NCI-H128 (cell line): Measurements from ENCODE around the gene HAS3.
"Not testable (repeated sequence)": the region's sequence is repeated elsewhere in the genome, so short reads cannot be mapped to it uniquely, and the experiment has no call there.

Experiments
- DNase-seq: peaks from one replicate; lab custom pipeline; 2025; ENCODE audit not compliant: unreplicated experiment; lab: John Stamatoyannopoulos, UW

The HAS3 gene, protein sequence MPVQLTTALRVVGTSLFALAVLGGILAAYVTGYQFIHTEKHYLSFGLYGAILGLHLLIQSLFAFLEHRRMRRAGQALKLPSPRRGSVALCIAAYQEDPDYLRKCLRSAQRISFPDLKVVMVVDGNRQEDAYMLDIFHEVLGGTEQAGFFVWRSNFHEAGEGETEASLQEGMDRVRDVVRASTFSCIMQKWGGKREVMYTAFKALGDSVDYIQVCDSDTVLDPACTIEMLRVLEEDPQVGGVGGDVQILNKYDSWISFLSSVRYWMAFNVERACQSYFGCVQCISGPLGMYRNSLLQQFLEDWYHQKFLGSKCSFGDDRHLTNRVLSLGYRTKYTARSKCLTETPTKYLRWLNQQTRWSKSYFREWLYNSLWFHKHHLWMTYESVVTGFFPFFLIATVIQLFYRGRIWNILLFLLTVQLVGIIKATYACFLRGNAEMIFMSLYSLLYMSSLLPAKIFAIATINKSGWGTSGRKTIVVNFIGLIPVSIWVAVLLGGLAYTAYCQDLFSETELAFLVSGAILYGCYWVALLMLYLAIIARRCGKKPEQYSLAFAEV

GRCh38 chr16:69105501-69106361, at the start of gene HAS3:
TSS of gene HAS3 (plus strand) at chr16:69105653. CDS start at chr16:69109396, 3,743 bp downstream.
- DNase-seq: no peak

DNA sequence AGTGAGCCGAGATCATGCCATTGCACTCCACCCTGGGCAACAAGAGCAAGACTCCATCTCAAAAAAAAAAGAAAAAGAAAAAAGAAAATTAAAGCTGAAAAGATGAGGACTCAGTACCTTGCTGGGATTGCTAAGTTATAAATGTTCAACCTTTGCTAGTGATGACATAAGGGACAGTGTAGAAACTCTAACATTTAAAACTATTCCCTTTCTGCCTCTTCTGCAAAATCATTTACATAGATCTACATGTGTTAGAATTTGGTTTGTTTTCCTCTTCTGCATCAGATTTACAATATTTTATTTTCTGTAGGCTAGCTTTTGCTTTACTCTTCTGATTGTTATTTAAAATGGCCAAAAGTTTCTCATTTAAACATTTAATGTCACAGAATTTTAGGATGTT, 49.5 kb upstream of the HAS3 start:
- no peak for DNase-seq

DNA sequence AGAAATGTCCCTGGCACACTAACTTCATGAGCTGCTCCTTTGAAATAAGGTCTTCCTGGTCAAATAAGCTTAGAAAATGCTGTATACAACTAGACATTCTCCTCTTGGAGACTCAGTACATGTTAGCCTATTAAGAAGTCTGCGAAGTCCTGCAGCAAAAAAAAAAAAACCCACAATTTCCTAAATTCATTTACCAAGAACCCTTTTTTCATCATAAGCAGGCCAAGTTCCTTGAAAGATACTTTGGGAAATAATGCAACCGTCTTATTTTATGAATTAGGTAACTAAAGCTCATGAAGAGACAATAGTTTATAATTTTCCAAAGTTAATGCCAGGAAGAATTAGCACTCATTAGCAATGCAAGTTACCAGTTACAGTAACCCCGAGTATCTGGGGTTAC, 49.0 kb upstream of the HAS3 start:
- no peak for DNase-seq

DNA sequence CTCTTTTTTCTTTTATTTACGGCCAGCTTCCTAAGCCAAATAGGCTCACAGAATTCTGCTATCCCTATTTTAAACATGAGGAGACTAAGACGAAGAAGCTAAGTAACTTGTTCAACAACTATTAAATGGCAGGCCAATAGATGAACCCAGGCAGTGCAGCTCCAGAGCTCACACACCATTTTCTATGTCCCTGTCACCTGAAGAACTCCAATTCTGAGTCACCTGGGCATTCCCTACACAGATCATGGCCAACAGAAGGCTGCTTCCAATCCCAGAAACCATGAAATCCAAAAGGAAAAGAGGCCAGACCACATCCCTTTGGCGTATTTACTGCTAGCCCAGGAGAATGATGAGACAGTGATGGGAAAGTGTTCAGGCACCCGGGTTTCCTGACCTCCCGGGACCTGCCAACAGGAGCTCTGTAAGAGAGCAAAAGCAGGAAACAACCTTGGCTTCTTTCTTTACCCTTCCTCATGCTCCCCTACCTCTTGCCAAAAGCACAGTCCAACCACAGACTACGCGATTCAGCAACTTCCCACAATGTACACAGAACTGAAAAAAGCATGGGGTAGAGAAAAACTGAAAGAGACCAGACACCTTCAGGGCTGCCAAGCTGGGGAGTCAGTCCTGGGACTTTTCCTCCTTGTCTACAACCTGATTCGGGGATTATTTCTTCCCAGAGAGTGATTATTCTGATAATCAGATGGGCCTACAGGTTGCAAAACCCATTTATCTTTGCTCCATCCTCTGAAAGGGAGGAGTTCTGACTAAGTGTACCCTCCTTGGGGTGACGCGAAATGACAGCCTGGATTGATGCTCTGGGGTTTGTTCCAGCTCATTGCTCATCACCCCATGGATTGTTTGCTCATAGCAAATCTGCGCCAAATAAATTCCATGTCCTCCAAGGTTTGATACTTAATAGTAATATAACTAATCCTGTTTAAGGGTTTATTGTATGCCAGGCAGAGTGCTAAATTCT, 47.8 kb upstream of the HAS3 start:
- no peak for DNase-seq

DNA sequence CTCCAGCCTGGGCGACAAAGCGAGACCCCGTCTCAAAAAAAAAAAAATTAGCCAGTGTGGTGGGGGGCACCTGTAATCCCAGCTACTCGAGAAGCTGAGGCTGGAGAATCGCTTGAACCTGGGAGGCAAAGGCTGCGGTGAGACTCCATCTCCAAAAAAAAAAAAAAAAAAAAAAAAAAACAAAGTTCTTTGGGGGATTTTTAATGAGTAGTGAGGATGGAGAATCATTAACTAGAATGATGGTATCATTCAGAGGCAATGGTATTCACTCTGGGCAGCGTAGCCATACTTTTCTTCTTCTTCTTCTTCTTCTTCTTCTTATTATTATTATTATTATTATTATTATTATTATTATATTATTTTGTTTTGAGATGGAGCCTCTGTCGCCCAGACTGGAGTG, 42.0 kb upstream of the HAS3 start:
- not testable (repeated sequence) for DNase-seq

DNA sequence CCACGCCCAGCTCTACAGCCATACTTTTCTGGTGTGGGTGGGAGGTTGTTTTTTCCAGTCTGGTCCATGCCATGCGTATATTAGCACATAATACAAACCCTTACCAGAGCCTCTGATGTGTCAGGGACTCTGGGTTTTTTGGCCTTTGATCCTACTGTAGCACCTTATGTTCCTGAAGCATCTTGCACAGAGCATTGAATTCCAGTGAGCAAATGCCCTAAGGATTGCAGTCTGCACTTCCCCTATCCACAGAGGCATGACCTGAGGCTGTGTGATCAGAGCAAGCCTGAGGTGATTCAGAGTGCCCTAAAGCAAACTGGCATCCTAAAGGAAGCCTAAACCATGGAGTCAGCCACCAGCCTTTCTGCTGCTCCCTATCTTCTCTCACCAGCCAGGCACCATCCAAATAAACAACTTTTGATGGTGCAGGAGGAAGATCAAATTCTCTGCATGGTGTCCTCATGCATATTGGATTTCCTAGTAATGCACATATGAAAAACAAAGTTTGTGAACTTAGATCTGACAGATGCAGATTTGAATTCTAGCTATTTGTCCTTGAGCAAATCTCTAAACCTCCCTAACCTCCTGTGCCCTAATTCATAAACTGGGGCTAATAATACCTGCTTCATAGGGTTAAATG, 41.2 kb upstream of the HAS3 start:
- no peak for DNase-seq

DNA sequence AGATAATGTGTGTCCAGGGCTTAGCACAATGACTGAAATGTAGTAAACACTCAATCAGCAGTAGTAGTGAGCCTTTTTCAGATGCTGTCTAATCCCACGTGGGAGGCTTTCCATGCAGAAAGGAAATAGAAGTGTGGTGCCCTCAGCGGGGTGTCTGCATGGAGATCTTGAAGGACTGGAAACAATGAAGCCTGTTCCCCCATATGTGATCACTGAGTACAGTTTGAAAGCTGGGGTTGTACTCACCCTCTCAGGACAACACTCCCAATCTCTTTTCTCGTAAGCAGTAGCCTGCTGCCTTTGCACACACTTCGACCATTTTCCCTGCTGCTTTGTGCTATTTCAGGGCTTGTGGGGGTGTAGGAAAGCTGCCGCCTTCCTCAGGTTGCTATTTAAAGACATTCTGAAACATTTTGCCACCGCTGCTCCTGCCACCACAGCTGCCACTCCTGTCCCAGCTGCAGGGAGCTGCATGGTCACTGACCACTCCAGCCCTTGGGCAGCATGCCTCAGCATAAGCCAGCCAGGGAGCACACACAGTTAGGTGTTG, 40.6 kb upstream of the HAS3 start:
- no peak for DNase-seq

- DNase-seq: no peak
Measured at GRCh38 chr16:69069504-69069903, 35.9 kb upstream of the HAS3 start.

GRCh38 chr16:69071036-69071435, 34.4 kb upstream of the HAS3 start:
- no peak for DNase-seq

DNA sequence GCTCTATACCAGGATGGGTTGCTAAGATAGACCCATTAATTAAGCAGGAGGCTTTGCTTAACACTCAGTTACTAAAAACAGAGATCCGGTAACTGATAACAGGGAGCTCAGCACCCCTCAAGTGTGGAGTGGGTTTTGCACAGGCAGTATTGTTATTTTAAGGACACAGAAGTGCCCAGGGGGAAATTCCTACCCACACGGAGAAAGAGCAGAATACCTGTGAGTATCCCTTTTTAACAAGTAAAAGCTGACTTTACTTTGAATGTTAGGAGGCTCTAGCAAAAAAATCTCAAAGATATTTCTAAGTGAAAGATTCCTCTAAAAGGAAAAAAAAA, 32.8 kb upstream of the HAS3 start:
- no peak for DNase-seq

DNA sequence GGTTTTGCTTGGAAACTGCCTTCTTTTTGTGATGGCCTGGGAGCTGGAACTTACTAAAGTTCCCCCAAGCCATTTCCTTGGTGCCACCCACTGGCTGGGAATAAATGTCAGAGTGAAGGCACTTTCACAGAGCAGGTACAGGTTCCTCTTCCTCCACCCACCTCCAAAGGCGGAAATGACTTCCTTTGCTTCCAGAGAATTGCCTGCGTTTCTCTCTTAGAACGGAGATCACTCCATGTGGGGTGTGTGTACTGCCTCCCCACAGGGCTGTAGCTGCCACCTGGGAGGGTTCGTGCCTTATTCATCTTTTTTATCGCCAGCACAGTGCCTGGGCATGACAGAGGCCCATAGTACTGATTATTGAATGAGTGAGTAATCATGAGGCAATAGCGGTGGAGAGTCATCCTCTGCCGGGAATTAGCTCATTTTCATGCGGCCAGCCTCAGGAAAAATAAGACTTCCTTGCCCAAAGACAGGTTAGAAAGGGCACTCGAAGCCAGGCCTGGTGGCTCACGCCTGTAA, 32.2 kb upstream of the HAS3 start:
- no peak for DNase-seq

GRCh38 chr16:69077251-69077650, 28.2 kb upstream of the HAS3 start:
- DNase-seq: no peak

DNA sequence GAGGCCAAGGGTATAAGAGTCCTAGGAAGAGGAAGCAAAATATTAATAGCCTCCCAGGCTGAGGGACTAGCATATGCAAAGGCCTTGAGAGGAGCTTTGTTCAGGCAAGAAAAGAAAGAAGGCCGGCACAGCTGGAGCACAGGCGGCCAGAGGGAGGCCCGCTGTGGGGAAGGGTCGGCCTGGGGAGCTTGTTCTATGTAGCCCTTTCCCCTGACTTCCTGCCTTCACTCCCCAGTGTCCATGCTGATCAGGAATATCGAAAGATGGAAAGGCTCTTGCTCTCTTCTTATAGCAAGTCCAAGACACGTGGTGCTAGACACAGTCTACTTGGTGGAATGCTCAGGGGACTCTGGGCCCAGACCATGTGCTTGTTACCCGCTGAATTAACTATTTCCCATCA, 27.4 kb upstream of the HAS3 start:
- no peak for DNase-seq

DNA sequence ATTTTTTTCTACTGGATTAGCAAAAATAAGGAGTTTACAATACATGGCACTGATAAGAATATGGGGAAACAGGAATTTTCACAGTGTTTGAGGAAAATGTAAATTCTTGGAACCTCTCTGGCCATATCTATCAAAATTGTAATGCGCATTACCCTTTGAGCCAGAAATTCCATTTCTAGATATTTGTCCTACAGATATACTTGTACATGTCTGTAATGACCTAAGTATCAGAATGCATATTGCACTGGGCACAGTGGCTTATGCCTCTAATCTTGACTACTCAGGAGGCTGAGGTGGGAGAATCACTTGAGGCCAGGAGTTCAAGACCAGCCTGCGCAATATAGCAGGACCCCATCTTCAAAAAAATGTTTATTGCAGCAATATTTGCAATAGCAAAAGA, 25.8 kb upstream of the HAS3 start:
- no peak for DNase-seq

DNA sequence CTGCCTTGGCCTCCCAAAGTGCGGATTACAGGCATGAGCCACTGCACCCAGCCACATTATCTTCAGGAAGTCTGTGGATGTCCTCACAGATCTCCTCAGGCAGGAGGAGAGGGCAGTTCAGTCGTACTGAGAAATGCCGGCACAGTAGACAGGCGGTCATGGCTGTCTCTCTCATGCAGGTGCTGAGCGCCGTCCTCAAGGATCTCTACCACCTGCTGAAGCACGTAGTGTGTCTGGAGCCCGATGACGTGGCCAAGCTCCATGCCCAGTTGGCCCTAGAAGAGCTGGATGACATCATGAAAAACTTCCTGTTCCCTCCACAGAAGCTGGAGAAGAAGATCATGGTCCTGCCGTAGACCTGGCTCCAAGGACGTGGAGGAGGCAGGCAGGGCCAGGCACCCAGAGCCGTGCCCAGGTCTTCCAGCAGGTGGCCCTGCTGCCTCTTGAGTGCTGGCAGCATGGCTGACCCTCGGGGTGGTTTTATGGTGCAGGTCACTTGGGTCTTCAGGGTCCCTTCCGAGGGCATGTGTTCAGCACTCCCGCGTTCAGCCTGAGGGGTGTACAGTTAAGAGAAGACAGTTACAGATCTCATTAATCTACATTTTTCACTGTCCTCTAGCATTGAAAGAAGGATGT, 22.0 kb upstream of the HAS3 start:
- no peak for DNase-seq

DNA sequence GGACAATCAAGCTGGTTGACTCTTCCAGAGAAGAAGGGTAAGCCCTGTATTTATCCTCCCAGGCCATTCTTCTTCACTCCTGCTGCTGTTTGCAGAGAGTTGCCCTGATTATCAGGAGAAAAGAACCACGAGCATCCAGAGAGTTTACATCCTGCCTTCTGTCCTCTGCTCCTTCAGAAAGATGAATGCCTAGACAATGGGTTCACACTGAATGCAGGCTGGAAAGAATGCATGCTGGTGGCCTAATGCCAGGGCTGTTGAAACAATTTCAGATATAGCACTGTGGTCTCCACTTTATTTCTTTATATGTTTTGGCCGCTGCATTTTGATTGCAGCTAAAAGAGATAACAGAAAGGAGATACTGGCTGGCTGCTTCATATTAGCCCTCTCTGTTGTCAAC, 21.2 kb upstream of the HAS3 start:
- DNase-seq: no peak

- no peak for DNase-seq
Measured at GRCh38 chr16:69085032-69085695, 20.3 kb upstream of the HAS3 start.

- DNase-seq: no peak
Measured at GRCh38 chr16:69087161-69087581, 18.3 kb upstream of the HAS3 start.

DNA sequence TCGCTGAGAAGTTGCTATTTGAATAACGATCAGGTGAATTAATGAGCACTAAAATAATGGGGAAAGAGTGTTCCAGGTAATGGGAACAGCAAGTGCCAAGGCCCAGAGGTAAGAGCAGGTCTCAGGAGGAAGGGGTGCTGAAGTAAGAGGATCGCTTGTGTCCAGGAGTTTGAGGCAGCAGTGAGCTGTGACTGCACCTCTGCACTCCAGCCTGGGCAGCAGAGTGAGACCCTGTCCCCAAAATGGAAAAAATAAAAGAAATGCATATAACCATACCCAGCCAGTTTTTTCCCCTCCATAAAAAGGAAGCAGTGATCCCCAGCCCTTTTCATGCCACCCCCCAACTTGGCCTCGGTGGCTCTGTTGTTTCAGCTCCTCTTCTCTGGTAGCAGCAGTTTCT, 16.8 kb upstream of the HAS3 start:
- no peak for DNase-seq
